NCI-H526 (cell line): ENCODE data around the gene URI1.
A peak's percentile ranks its signal among the peaks of the same experiment; 100 is the strongest.
"Not testable (repeated sequence)": the region's sequence is repeated elsewhere in the genome, so short reads cannot be mapped to it uniquely, and the experiment has no call there.

Experiments
- DNase-seq, 2 experiments: peaks; one replicate each; lab custom pipeline; 2025; lab: John Stamatoyannopoulos, UW

The URI1 gene

GRCh38 chr19:29942404-29943261 is 594 bp downstream of the URI1 start:
- DNase-seq, result peak; percentile 22 to 86

- DNase-seq, result no peak
Observed at GRCh38 chr19:29943615-29944014, 1.6 kb downstream of the URI1 start.

GRCh38 chr19:29944390-29945012 is 2.5 kb downstream of the URI1 start:
- no peak for DNase-seq

- no peak for DNase-seq
Observed at GRCh38 chr19:29945017-29945416, 3.0 kb downstream of the URI1 start.

- DNase-seq, result no peak
Observed at GRCh38 chr19:29945433-29945832, 3.4 kb downstream of the URI1 start.

GRCh38 chr19:29946645-29947044 is 4.6 kb downstream of the URI1 start:
- DNase-seq, result no peak

- no peak for DNase-seq
Observed at GRCh38 chr19:29947871-29948270, 5.8 kb downstream of the URI1 start.

- not testable (repeated sequence) for DNase-seq
Observed at GRCh38 chr19:29948759-29949470, 6.9 kb downstream of the URI1 start.

GRCh38 chr19:29952177-29952576 is 10.1 kb downstream of the URI1 start:
- no peak for DNase-seq

GRCh38 chr19:29952646-29953045 is 10.6 kb downstream of the URI1 start:
- no peak for DNase-seq

- DNase-seq, result no peak
Observed at GRCh38 chr19:29953352-29954247, 11.6 kb downstream of the URI1 start.

- no peak for DNase-seq
Observed at GRCh38 chr19:29956855-29957254, 14.8 kb downstream of the URI1 start.

- DNase-seq, result no peak
Observed at GRCh38 chr19:29961311-29961710, 19.3 kb downstream of the URI1 start.

- no peak for DNase-seq
Observed at GRCh38 chr19:29962793-29963192, 20.8 kb downstream of the URI1 start.

GRCh38 chr19:29963576-29963975 is 21.5 kb downstream of the URI1 start:
- DNase-seq, result no peak

- no peak for DNase-seq
Observed at GRCh38 chr19:29964171-29964570, 22.1 kb downstream of the URI1 start.

GRCh38 chr19:29965492-29965891 is 23.5 kb downstream of the URI1 start:
- no peak for DNase-seq

GRCh38 chr19:29966142-29966541 is 24.1 kb downstream of the URI1 start:
- not testable (repeated sequence) for DNase-seq

- peak in 1 of 2 experiments; percentile 26 for DNase-seq
Observed at GRCh38 chr19:29966588-29967249, 24.7 kb downstream of the URI1 start.

- no peak for DNase-seq
Observed at GRCh38 chr19:29967623-29968022, 25.6 kb downstream of the URI1 start.

- no peak for DNase-seq
Observed at GRCh38 chr19:29969891-29970290, 27.9 kb downstream of the URI1 start.
